Parathyroid adenoma (tissue), 2 donors: ENCODE measurements around the gene ABCD3.
A peak's percentile ranks its signal among the peaks of the same experiment; 100 is the strongest.
"Not testable (repeated sequence)": the region's sequence is repeated elsewhere in the genome, so short reads cannot be mapped to it uniquely, and the experiment has no call there.

Experiments
- H2AFZ ChIP-seq: fragments of 300-600 bp; sonication (generic); one replicate; pipeline ENCODE4 v1.7.0; 2017; ENCODE audit warnings: antibody characterized with exemption, mild to moderate bottlenecking
- H3K27ac ChIP-seq: fragments of 300-600 bp; sonication (generic); one replicate; pipeline ENCODE4 v1.7.0; 2017
- H3K27me3 ChIP-seq: fragments of 300-600 bp; sonication (generic); one replicate; pipeline ENCODE4 v1.7.0; 2017; ENCODE audit warnings: low read length; ENCODE audit not compliant: control insufficient read depth, insufficient read depth
- H3K36me3 ChIP-seq: fragments of 300-600 bp; sonication (generic); one replicate; pipeline ENCODE4 v1.7.0; 2017; ENCODE audit warnings: low read length; ENCODE audit not compliant: control insufficient read depth, insufficient read depth
- H3K4me1 ChIP-seq: fragments of 300-600 bp; sonication (generic); one replicate; pipeline ENCODE4 v1.7.0; 2017; ENCODE audit warnings: control low read depth
- H3K4me2 ChIP-seq: fragments of 300-600 bp; sonication (generic); one replicate; pipeline ENCODE4 v1.7.0; 2017; ENCODE audit warnings: low read length
- H3K4me3 ChIP-seq: fragments of 300-600 bp; sonication (generic); one replicate; pipeline ENCODE4 v1.7.0; 2017; ENCODE audit warnings: low read depth, low read length
- H3K79me2 ChIP-seq: fragments of 300-600 bp; sonication (generic); one replicate; pipeline ENCODE4 v1.7.0; 2017; ENCODE audit warnings: control low read depth
- H3K9ac ChIP-seq: fragments of 300-600 bp; sonication (generic); one replicate; pipeline ENCODE4 v1.7.0; 2017; ENCODE audit warnings: mild to moderate bottlenecking
- H3K9me3 ChIP-seq: fragments of 300-600 bp; sonication (generic); one replicate; pipeline ENCODE4 v1.7.0; 2017; ENCODE audit warnings: low read length; ENCODE audit not compliant: control insufficient read depth
- TF ChIP-seq, protein P1 (sequence below): fragments of 300-600 bp; sonication (generic); IDR thresholded peaks from one replicate; pipeline ENCODE4 v1.7.0; 2017; ENCODE audit warnings: antibody characterized with exemption, mild to moderate bottlenecking
- donor health status: primary hyperparathyroidism.

ABCD3 gene

DNA sequence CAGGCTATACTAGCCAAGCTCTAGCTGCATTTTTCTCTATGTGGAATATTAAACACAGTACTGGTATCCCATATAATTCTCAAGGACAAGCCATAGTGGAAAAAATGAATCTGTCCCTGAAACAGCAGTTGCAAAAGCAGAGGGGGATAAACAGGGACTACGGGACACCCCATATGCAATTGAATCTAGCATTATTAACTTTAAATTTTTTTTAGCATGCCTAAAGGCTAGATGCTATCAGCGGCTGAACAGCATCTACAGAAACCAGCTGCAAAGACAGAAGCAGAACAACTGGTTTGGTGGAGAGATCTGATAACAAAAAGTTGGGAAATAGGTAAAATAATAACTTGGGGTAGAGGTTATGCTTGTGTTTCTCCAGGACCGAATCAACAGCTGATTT is 30.6 kb downstream of the ABCD3 start:
- H3K27ac ChIP-seq, H3K9ac ChIP-seq, H3K9me3 ChIP-seq, H3K79me2 ChIP-seq, H3K4me2 ChIP-seq, H3K27me3 ChIP-seq, H3K4me3 ChIP-seq, H3K36me3 ChIP-seq, H3K4me1 ChIP-seq, H2AFZ ChIP-seq: not testable (repeated sequence)

GRCh38 chr1:94456736-94457135 is 38.5 kb downstream of the ABCD3 start:
- Histone ChIP-seq H3K27me3 (no peaks in the 10 kb centered on the region), H3K4me3 (no peak overlapping the region), H2AFZ (no peak overlapping the region), H3K9me3 (no peaks in the 10 kb centered on the region), H3K9ac (no peak overlapping the region), H3K36me3 (no peaks in the 10 kb centered on the region), H3K79me2 (no peaks in the 10 kb centered on the region), H3K4me1 (no peaks in the 10 kb centered on the region), H3K4me2 (no peak overlapping the region), H3K27ac (no peak overlapping the region)
- TF ChIP-seq, protein P1, sequence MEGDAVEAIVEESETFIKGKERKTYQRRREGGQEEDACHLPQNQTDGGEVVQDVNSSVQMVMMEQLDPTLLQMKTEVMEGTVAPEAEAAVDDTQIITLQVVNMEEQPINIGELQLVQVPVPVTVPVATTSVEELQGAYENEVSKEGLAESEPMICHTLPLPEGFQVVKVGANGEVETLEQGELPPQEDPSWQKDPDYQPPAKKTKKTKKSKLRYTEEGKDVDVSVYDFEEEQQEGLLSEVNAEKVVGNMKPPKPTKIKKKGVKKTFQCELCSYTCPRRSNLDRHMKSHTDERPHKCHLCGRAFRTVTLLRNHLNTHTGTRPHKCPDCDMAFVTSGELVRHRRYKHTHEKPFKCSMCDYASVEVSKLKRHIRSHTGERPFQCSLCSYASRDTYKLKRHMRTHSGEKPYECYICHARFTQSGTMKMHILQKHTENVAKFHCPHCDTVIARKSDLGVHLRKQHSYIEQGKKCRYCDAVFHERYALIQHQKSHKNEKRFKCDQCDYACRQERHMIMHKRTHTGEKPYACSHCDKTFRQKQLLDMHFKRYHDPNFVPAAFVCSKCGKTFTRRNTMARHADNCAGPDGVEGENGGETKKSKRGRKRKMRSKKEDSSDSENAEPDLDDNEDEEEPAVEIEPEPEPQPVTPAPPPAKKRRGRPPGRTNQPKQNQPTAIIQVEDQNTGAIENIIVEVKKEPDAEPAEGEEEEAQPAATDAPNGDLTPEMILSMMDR, result no peak

DNA sequence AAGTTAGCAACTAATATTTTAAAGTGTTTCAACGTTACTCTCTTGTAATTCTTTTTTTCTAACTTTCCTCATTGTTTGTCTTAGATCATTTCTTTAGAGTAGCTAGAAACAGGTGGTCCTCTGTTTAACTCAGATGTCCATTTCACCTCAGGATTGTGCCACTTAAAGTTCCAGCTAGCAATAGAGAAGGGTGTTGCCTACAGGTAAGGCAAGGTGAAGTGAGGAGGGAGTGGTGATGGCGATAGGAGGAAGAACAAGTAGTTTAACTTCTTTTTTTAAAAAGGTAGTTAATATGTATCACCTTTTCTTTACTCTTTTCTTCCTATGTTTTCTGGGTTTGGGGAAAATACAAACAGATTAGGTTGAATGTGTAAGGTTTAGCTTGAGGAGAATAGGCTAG is 44.4 kb downstream of the ABCD3 start:
- Histone ChIP-seq H3K4me1 (no peaks in the 10 kb centered on the region), H3K9me3 (no peaks in the 10 kb centered on the region), H3K4me2 (no peak overlapping the region), H3K4me3 (no peak overlapping the region), H3K27me3 (no peaks in the 10 kb centered on the region), H3K9ac (no peak overlapping the region), H2AFZ (no peak overlapping the region), H3K36me3 (no peaks in the 10 kb centered on the region), H3K27ac (no peak overlapping the region), H3K79me2 (no peaks in the 10 kb centered on the region)
- TF ChIP-seq, protein P1, result no peak

DNA sequence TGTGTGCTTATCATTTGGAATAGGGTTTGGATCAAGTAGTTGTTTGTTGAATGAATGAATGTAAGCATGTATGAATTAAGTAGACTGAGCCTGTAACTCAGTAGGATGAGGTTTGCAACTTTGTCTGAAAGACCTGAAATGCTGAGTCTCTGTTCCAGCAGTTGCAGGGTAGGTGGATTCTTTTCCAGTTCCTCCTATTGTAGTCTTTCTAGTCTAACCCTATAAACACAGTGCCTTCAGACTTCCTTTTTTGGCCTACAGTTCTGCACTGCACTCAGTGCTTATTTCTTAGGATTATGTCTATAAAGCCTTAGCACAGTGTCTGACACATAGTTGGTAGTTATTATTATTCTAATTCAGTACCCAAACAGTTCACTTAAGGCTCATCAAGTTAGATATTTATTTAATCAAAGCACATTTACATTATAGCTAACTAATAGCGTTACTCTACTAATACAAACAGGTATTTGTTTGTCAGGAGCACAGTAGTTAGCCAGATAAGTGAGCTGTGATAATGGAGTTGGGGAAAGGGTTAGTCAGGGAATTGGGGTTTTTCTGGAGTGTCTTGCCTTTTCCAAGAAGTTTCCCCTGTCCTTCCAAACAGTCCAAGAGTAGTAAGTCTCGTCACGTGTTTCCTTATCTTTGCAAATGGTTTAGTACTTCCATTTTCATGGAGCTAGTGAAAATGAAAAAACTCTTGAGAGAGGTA is 45.0 kb downstream of the ABCD3 start:
- no peak overlapping the region for H3K4me3 ChIP-seq
- H3K9me3 ChIP-seq, result no peaks in the 10 kb centered on the region
- no peak overlapping the region for H3K9ac ChIP-seq
- no peak overlapping the region for H3K4me2 ChIP-seq
- no peak overlapping the region for H2AFZ ChIP-seq
- no peaks in the 10 kb centered on the region for H3K79me2 ChIP-seq
- TF ChIP-seq, protein P1, result no peak
- H3K4me1 ChIP-seq, result no peaks in the 10 kb centered on the region
- H3K36me3 ChIP-seq, result no peaks in the 10 kb centered on the region
- no peak overlapping the region for H3K27ac ChIP-seq
- no peaks in the 10 kb centered on the region for H3K27me3 ChIP-seq

- Histone ChIP-seq H3K27ac (no peak overlapping the region), H3K27me3 (no peaks in the 10 kb centered on the region), H3K79me2 (no peaks in the 10 kb centered on the region), H2AFZ (no peak overlapping the region), H3K4me3 (no peak overlapping the region), H3K9ac (no peak overlapping the region), H3K4me1 (no peaks in the 10 kb centered on the region), H3K9me3 (no peaks in the 10 kb centered on the region), H3K4me2 (no peak overlapping the region), H3K36me3 (no peaks in the 10 kb centered on the region)
- TF ChIP-seq, protein P1, result peak; percentile 29
Measured at GRCh38 chr1:94463765-94464330, 45.7 kb downstream of the ABCD3 start.
